Stimulated activated naive B cell treated with anti-CD40 and anti-IgM and Interleukin-4, amounts not matched to agents 10 μg/mL and 1 μg/mL and 100 μg/mL, for 72 hours (primary cell): ENCODE data around the gene CD59.

Experiments used
- ATAC-seq, 2 donors: fragments of 150-1000 bp; cut with Tn5 transposase; replicated peaks; 2 replicates each; pipeline ENCODE4 v1.10.0; 2021; ENCODE audit warnings: moderate library complexity in 1 of 2
- DNase-seq: peaks from one replicate; pipeline ENCODE4 v3.0.0; 2021
- H3K27ac Mint-ChIP-seq: one replicate; pipeline ENCODE4 v1.8.0; 2022; ENCODE audit warnings: mild to moderate bottlenecking, mixed read lengths
- H3K27me3 Mint-ChIP-seq, 2 donors: one replicate each; pipeline ENCODE4 v1.8.0; 2022; ENCODE audit warnings: mixed read lengths in 2 of 2
- H3K36me3 Mint-ChIP-seq, 2 donors: one replicate each; pipeline ENCODE4 v1.8.0; 2022; ENCODE audit warnings: mixed read lengths in 2 of 2, mild to moderate bottlenecking in 1 of 2
- H3K4me1 Mint-ChIP-seq, 2 donors: one replicate each; pipeline ENCODE4 v1.8.0; 2022; ENCODE audit warnings: mixed read lengths in 2 of 2, mild to moderate bottlenecking in 1 of 2
- H3K4me3 Mint-ChIP-seq, 2 donors: one replicate each; pipeline ENCODE4 v1.8.0; 2022; ENCODE audit warnings: mild to moderate bottlenecking in 2 of 2, mixed read lengths in 2 of 2, moderate library complexity in 1 of 2
- H3K9me3 Mint-ChIP-seq, 2 donors: one replicate each; pipeline ENCODE4 v1.8.0; 2022; ENCODE audit warnings: mixed read lengths in 2 of 2, mild to moderate bottlenecking in 1 of 2

CD59 gene

DNA sequence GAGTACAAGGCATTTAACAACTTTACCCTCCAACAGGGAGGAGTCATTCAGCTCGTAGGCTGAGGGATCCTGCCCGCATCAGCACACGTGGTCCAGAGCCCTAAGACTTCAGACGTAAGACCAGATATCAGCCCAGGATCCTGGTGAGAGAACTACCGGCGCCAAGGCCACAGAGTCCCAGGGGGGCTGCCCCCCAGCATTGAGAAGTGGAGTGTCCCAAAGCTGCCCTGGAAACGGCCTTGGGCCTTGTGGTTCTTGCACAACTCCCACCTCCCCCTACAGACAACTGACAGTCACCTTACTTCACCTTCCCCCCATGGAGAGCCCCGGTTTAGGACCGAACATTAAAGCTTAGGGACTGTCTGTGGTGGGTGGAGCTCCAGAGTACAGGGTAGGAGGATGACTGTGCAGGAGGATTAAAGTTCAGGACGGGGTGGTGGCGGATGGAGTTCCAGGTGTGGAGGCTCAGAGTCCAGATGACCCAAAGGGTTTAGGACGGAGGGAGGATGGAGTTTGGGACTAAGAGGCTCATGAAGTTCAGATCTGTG is 36.6 kb downstream of the CD59 start:
- no peaks in the 10 kb centered on the region for H3K36me3 Mint-ChIP-seq
- DNase-seq (no peak), ATAC-seq (no peak)
- peak overlapping the region; percentile 76 to 93 for H3K4me3 Mint-ChIP-seq
- no peaks in the 10 kb centered on the region for H3K9me3 Mint-ChIP-seq
- peak overlapping the region; percentile 80 for H3K27ac Mint-ChIP-seq
- peaks cover 16 to 21% of the 10 kb centered on the region in 2 donors for H3K4me1 Mint-ChIP-seq
- peaks cover 7 to 12% of the 10 kb centered on the region in 2 donors for H3K27me3 Mint-ChIP-seq

DNA sequence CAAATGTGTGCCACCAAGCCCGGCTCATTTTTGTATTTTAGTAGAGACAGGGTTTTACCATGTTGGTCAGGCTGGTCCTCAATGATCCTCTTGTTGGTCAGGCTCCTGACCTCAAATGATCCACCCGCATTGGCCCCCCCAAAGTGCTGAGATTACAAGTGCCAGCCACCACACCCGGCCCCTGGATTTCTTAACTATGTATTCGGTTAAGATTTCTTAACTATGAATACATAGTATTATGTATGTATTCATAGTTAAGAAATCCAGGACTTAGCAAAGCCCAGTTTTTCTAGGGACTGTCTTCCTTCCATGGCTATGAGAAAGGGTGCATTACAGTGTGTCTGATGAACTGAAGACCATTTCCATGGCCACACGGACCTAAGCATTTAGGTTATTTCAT is 37.3 kb downstream of the CD59 start:
- Mint-ChIP-seq H3K27me3 (peaks cover 7 to 12% of the 10 kb centered on the region in 2 donors), H3K4me3 (no peak overlapping the region), H3K9me3 (no peaks in the 10 kb centered on the region), H3K36me3 (no peaks in the 10 kb centered on the region), H3K27ac (no peak overlapping the region), H3K4me1 (peaks cover 16 to 21% of the 10 kb centered on the region in 2 donors)
- ATAC-seq (no peak), DNase-seq (no peak)

DNA sequence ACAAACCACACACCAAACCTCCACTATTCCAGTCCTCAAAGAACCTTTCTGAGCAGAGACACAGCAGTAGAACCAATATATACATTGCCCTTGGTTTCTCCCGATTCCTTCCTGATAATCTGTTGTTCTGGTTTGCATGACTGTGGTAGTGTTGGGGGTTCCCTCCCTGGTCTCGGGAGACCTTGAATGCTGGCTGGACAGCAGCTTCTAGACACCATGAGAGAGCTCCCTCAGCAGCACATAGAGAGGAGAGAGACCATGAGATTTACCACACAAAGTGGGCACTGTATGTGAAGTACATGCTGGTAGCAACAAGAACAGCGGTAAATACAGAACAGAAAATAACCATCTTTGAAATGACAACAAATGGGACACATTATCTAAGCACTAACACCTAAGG is 38.2 kb downstream of the CD59 start:
- H3K36me3 Mint-ChIP-seq: no peaks in the 10 kb centered on the region
- no peak overlapping the region for H3K27ac Mint-ChIP-seq
- H3K4me3 Mint-ChIP-seq: no peak overlapping the region
- ATAC-seq (no peak), DNase-seq (no peak)
- peaks cover 16 to 21% of the 10 kb centered on the region in 2 donors for H3K4me1 Mint-ChIP-seq
- no peaks in the 10 kb centered on the region for H3K9me3 Mint-ChIP-seq
- H3K27me3 Mint-ChIP-seq: peaks cover 12 to 17% of the 10 kb centered on the region in 2 donors

DNA sequence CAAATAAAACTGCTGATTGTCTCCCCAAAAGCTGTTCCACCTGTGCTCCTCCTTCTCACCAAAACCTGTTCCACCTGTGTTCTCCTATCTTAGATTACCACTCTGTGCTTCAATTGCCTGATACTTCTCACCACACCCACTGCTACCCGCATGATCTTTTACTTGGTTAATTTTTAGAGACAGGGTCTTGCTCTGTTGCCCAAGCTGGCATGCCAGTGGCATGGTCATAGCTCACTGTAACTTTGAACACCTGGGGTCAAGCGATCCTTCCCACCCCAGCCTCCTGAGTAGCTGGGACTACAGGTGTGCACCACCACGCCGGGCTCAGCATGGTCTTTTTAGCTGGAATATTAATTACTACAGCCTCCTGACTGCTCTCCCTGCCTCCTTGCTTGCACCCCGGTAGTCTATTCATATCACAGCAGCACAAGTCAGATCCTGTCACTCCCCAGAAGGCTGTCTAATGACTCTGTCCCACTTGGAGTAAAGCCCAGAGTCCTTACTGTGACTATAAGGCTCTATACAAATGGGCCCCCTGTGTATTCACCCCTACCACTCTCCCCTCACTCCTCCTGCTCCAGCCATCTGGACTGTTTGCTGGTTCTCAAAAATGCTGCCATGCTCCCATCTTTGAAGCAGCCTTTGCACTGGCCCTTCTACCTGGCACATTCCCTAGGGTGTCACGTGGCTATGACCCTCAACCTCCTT is 39.1 kb downstream of the CD59 start:
- no peak overlapping the region for H3K4me3 Mint-ChIP-seq
- DNase-seq (no peak), ATAC-seq (no peak)
- peaks cover 12 to 22% of the 10 kb centered on the region in 2 donors for H3K27me3 Mint-ChIP-seq
- H3K36me3 Mint-ChIP-seq: no peaks in the 10 kb centered on the region
- H3K9me3 Mint-ChIP-seq: no peaks in the 10 kb centered on the region
- peaks cover 16 to 21% of the 10 kb centered on the region in 2 donors for H3K4me1 Mint-ChIP-seq
- H3K27ac Mint-ChIP-seq: no peak overlapping the region

DNA sequence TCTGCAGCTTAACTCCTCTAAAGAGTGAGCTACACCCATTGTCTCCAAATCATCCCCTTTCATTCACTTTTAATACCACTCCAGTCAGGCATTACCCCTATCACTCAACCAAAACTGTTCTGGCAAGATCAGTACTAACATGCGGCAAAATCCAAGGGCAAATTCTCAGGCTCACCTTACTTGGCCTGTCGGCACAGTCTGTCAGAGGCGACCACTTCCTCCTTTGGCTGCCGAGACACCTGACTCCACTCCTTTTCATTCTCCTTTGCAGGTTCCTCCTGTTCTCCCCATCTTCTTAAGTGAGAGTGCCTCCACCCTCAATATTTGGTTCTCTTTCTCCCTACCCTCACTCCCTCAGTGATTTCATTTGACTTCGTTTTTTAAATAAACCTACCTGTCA is 39.8 kb downstream of the CD59 start:
- DNase-seq (no peak), ATAC-seq (no peak)
- no peaks in the 10 kb centered on the region for H3K9me3 Mint-ChIP-seq
- no peaks in the 10 kb centered on the region for H3K36me3 Mint-ChIP-seq
- H3K4me3 Mint-ChIP-seq: no peak overlapping the region
- H3K27ac Mint-ChIP-seq: peak overlapping the region; percentile 3
- peaks cover 14 to 22% of the 10 kb centered on the region in 2 donors for H3K27me3 Mint-ChIP-seq
- H3K4me1 Mint-ChIP-seq: peaks cover 16 to 19% of the 10 kb centered on the region in 2 donors

DNA sequence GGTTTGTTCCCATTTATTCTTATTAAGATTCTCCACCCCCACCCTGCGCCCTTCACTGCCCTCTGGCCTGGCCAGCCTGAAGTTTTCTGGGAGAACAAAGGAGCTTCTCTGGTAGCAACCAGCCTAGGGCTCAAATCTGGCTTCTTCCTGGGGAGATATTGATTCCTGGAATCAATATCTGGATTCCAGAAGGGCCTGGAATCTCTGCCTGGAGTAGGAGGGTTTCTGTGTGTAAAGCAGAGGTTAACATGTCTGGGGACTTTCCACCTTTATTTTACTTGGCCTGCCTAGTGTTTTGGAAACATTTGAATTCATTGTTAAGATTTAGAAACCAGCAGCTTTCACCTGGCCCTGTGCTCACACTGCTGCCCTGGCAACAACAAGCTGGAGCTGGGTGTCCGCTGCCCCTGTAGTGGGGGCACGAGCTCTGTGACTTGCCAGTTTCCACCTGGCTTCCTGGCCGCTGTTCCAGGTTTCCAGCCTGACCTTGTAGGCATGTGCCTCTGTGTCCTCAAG is 41.1 kb downstream of the CD59 start:
- no peak for ATAC-seq
- no peak for DNase-seq
- no peak overlapping the region for H3K4me3 Mint-ChIP-seq
- H3K27me3 Mint-ChIP-seq: peaks cover 22 to 23% of the 10 kb centered on the region in 2 donors
- no peak overlapping the region for H3K27ac Mint-ChIP-seq
- peaks cover 12 to 14% of the 10 kb centered on the region in 2 donors for H3K4me1 Mint-ChIP-seq
- H3K36me3 Mint-ChIP-seq: no peaks in the 10 kb centered on the region
- no peaks in the 10 kb centered on the region for H3K9me3 Mint-ChIP-seq

DNA sequence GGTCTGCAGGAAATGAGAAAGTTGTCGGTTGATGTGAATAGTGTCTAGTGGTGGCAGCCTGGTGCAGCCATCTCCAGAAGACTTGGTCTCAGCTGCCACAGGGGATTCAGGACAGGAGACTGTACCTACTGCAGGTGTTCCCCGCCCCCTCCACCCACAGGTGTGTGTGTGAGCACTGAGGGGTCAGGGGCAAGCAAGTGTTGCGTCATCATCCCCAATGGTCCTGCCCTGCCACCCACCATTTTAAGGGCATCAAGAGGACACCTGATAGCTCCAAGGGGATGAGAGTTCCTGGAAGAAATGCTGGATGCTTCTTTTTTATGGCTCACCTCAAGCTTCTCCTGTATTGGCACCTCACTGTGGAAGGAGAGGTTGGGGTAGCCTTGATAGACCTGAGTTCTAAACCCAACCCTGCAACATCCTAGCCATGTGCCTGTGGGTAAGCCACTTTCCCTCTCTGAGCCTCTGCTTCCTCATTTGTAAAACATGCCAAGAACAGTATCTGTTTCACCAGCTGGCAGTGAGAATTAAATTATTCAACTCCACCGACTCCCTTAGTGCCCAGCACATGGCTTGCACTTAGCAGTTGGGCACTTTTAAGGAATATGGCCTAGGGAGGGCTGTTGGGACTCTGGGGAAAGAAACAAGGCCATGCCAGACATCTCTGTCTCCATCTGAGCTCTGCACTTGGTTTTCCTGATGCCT is 41.7 kb downstream of the CD59 start:
- no peaks in the 10 kb centered on the region for H3K9me3 Mint-ChIP-seq
- peak in 1 of 2 donors; percentile 35 for ATAC-seq
- peaks cover 6 to 10% of the 10 kb centered on the region in 2 donors for H3K4me1 Mint-ChIP-seq
- peaks cover 16 to 17% of the 10 kb centered on the region in 2 donors for H3K27me3 Mint-ChIP-seq
- no peaks in the 10 kb centered on the region for H3K36me3 Mint-ChIP-seq
- no peak for DNase-seq
- H3K4me3 Mint-ChIP-seq: no peak overlapping the region
- H3K27ac Mint-ChIP-seq: no peak overlapping the region

DNA sequence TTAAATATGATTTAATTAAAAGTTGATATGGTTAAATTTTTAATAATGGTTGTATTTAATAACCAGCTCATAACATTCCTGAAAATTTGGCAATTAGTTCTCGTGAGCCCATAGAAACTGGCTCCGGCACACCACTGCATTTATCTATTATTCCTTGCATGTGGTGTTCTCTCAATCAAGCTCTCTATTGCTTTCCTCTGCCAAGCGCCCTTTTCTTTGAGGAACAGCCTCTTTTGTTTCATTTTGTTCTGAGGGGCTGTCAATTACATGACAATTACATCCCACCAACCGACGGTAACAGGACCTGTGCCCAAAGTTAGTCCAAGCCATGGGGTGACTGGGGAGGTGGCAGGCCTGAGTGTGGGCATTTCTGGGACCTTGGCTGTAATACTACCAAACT is 43.7 kb downstream of the CD59 start:
- H3K27ac Mint-ChIP-seq: no peak overlapping the region
- ATAC-seq (no peak), DNase-seq (no peak)
- peaks cover 16 to 21% of the 10 kb centered on the region in 2 donors for H3K27me3 Mint-ChIP-seq
- H3K4me1 Mint-ChIP-seq: peaks cover 6 to 7% of the 10 kb centered on the region in 2 donors
- H3K36me3 Mint-ChIP-seq: no peaks in the 10 kb centered on the region
- no peak overlapping the region for H3K4me3 Mint-ChIP-seq
- H3K9me3 Mint-ChIP-seq: no peaks in the 10 kb centered on the region

DNA sequence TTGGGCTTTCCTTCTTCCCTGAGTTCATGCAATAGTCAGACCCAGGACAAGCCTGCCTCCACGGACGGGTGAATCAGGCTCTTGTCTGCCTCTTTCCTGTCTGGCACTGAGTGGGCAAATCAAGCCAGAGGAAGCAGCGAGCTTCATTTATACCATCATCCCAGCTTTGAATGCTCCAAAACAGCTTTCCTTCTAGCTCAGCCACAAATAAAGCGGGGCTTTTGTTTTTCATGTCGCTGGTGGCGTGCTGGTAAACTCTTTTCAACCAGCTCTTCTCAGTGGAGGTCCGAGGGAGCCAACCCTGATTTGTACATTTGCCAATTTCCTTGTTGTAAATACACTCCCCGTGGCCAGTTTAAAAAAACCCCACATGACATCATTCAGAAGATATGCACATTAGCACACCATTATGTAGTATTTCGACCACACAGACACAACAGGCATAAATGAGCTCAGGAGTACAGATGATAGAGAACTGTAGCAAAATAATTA is 44.2 kb downstream of the CD59 start:
- Mint-ChIP-seq H3K9me3 (peaks cover 0 to 3% of the 10 kb centered on the region in 2 donors), H3K36me3 (no peaks in the 10 kb centered on the region), H3K4me1 (peaks cover 6 to 7% of the 10 kb centered on the region in 2 donors), H3K27me3 (peaks cover 16 to 18% of the 10 kb centered on the region in 2 donors), H3K27ac (no peak overlapping the region), H3K4me3 (no peak overlapping the region)
- DNase-seq (no peak), ATAC-seq (no peak)

DNA sequence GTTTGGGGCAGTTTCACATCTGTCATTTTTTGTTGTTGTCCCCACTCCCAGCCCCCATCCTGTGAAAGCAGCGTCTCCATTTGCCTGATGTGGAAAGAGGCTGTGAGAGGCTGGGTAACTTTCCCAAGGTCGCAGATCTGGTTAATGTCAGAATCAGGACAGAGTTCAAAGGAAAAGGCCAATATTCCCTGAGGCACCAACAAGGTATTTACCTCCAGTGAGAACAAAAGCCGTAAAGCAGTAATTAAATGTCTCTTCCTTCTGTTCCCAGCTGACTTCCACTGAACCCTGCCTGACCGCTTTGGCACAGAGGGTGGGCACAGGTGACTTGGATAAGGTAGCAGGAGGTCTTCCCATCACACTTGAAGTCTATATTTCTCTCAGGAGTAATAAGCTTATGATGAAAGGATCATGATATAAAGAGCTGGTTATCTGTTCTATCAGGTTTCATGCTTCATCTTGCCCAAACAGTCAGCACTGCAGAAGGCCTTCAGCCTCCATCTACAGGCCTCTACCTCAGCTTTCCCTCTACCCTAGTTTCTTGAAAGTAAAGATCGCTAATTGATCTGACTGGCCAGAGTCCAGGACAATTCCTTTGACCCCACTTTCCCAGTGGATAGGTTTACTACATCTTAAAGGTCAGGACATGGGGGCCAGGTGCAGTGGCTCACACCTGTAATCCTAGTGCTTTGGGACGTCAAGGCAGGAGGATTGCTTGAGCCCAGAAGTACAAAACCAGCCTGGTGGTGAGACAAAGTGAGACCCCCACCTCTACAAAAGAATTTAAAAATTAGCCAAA is 45.0 kb downstream of the CD59 start:
- H3K9me3 Mint-ChIP-seq: peaks cover 0 to 3% of the 10 kb centered on the region in 2 donors
- ATAC-seq (no peak), DNase-seq (no peak)
- no peak overlapping the region for H3K4me3 Mint-ChIP-seq
- H3K27ac Mint-ChIP-seq: no peak overlapping the region
- peaks cover 0 to 2% of the 10 kb centered on the region in 2 donors for H3K4me1 Mint-ChIP-seq
- no peaks in the 10 kb centered on the region for H3K36me3 Mint-ChIP-seq
- peaks cover 18 to 21% of the 10 kb centered on the region in 2 donors for H3K27me3 Mint-ChIP-seq

DNA sequence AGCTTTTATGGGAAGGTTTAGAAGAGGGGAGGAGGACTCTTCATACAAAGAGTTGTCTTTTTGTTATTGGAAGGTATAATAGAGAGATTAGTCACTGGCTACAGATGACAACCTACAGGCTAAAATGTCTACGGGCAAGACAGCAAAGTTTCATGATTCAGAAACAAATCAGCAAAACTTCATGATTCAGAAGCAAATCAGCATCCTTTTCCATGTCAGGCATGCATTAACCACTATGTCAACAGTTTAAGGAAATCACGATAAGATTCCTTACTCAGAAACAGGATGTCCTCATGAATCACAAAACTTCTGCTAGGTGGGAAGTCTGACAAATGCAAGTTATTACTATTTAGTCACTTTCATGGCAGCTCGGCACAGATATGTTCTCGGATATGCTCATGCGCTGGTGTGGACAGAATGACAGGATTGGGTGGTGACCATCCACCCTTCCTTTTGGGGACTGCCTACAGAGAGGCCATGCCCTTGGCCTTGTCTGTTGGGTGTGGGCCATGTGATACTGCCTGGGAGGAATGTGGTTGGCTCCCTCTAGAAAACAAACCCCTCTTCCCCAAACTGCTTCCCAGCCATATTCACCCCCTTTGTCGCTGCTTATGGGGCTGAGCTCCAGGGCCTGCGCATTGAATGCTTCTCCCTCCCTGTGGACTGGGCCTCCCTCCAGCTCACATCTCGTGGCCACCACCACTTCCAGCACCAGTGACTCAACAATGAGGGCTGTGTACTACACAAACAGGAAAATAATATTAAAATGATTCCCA is 45.7 kb downstream of the CD59 start:
- Mint-ChIP-seq H3K4me1 (no peaks in the 10 kb centered on the region), H3K4me3 (no peak overlapping the region), H3K9me3 (peaks cover 0 to 3% of the 10 kb centered on the region in 2 donors), H3K27me3 (peaks cover 18 to 29% of the 10 kb centered on the region in 2 donors), H3K36me3 (no peaks in the 10 kb centered on the region), H3K27ac (no peak overlapping the region)
- DNase-seq (no peak), ATAC-seq (no peak)

DNA sequence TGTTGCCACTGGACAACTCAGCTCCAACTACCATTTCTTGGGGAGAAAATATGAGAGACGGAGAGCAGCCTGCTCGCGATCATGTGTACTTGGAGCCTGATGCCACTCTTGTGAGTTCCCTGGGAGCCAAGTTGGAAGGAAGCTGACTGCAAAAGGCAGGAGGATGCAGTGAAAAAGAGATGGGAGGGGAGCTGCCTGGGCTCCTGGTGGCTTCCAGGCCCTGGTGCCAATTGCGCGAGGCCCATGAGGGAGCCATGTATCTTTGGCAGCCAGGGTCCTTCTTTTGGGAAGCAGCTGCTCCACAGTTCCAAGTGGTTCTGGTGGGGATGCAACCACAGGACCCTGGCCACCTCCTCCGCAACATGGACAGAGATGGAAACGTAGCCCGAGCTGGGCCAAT is 46.7 kb downstream of the CD59 start:
- Mint-ChIP-seq H3K9me3 (peaks cover 0 to 3% of the 10 kb centered on the region in 2 donors), H3K36me3 (no peaks in the 10 kb centered on the region), H3K4me1 (no peaks in the 10 kb centered on the region), H3K4me3 (no peak overlapping the region), H3K27ac (no peak overlapping the region), H3K27me3 (peaks cover 19 to 29% of the 10 kb centered on the region in 2 donors)
- no peak for ATAC-seq
- DNase-seq: no peak

DNA sequence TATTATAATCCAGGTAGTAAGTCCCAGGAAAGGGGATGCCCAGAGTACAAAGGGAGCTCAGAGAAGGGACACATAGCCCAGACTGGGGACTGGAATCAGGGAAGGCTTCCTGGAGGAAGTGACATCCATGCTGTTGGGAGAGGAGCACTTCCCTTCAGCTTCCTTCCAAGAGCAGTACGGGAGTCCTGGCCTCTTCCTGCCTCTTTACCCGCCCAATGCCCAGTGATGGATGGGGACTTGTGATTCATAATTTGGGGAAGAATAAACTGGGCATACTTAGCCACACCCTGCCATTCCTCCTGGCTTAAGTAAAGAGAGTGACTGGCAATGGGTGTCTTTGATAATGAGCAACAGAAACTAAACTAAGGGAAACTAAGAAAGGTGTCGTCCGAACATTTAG is 47.1 kb downstream of the CD59 start:
- Mint-ChIP-seq H3K36me3 (no peaks in the 10 kb centered on the region), H3K27ac (no peak overlapping the region), H3K4me3 (no peak overlapping the region), H3K4me1 (no peaks in the 10 kb centered on the region), H3K27me3 (peaks cover 23 to 33% of the 10 kb centered on the region in 2 donors), H3K9me3 (peaks cover 0 to 3% of the 10 kb centered on the region in 2 donors)
- ATAC-seq (no peak), DNase-seq (no peak)
